Panc1 (cell line): ENCODE results near the gene MRGPRE.

Experiments
- CTCF ChIP-seq: fragments of 450-650 bp; IDR thresholded peaks from 2 replicates; pipeline ENCODE4 v1.5.1; 2017; ENCODE audit warnings: mild to moderate bottlenecking
- POLR2AphosphoS5 ChIP-seq: IDR thresholded peaks from 2 replicates; pipeline ENCODE4 v1.6.1; 2012; ENCODE audit warnings: mild to moderate bottlenecking, low read depth, low read length, moderate library complexity

- TF ChIP-seq POLR2AphosphoS5, result no peak
- no peak for TF ChIP-seq CTCF
These were observed 51.3 kb downstream of the MRGPRE start for GRCh38 chr11:3180869-3181268.
